ENCODE data around the gene CERS6.

GRCh38 chr2:168661863-168662256, 205.8 kb downstream of the CERS6 start:
- TF ChIP-seq GATA3 (IDR thresholded peaks at IDR 0.05; ENCODE audit: low read depth, low read length) (no peak), GATA2 (IDR thresholded peaks at IDR 0.05; ENCODE audit: low read depth, low read length) (no peak)
